ENCODE measurements around the gene SBF2.
"Not testable (repeated sequence)": the region's sequence is repeated elsewhere in the genome, so short reads cannot be mapped to it uniquely, and the experiment has no call there.

SBF2 gene

DNA sequence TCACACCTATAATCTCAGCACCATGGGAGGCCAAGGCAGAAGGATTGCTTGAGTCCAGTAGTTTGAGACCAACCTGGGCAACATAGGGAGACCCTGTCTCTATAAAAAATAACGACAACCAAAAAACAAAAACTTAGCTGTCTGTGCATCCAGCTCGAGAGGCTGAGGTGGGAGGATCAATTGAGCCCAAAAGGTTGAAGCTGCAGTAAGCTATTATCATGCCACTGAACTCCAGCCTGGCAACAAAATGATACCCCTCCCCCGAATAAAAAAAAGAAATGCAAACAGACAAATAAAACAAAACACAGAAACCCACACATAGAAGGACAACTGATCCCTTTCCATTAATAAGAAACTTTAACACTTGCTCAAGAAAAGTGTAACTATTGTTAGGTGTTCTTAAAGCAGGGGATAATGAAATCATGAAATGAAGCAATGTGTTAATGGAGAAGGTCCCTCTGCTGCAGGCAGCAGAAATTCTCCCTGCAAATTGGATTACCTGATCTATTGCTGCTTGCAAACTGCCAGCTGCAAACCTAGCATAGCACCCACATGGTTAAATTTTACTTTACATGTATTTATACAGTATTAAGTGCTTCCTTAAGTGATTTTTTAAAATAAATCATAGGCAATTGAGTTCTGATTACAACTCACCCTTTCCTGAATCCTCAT lies 226.3 kb downstream of the SBF2 start:
- DNase-seq (ENCODE audit: low read depth, low spot score) = no peak

DNA sequence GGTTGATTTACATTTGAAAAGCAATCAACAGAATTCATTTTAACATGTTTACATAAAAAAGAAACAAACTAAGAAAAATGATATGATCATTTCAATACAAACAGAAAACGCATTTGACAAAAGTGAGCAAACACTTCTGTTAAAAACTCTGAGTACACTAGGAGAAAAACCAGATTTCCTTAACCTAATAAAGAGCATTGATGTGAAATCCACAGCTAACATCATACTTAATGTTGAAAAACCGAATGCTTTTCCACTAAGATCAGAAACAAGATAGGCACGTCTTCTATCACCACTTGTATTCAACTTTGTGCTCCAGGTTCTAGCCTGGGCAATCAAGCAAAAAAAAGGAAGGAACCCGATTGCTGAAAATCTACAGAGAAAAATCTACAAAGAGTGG lies 227.6 kb downstream of the SBF2 start:
- DNase-seq (ENCODE audit: low read depth, low spot score) = no peak

DNA sequence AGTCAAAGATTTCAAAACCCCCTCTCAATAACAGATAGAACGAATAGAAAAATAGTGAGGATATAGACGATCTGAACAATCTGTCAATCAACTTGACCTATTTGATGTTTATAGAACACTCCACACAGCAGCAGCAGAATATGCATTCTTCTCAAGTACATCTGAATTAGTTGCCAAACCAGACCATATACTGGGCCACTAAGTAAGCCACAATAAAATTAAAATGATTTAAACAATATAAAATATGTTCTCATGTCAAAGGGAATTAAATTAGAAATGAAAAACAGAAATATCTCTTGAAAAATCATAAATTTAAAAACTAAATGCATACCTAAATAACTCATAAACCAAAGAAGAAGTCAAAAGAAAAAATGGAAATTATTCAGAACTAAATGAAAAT lies 229.2 kb downstream of the SBF2 start:
- DNase-seq (ENCODE audit: low read depth, low spot score) = no peak

- no peak for DNase-seq (ENCODE audit: low read depth, low spot score)
These were observed 235.7 kb downstream of the SBF2 start for GRCh38 chr11:10058356-10058755.

- no peak for DNase-seq (ENCODE audit: low read depth, low spot score)
These were observed 242.0 kb downstream of the SBF2 start for GRCh38 chr11:10051868-10052586.

GRCh38 chr11:10050561-10050960 lies 243.5 kb downstream of the SBF2 start:
- no peak for DNase-seq (ENCODE audit: low read depth, low spot score)

DNA sequence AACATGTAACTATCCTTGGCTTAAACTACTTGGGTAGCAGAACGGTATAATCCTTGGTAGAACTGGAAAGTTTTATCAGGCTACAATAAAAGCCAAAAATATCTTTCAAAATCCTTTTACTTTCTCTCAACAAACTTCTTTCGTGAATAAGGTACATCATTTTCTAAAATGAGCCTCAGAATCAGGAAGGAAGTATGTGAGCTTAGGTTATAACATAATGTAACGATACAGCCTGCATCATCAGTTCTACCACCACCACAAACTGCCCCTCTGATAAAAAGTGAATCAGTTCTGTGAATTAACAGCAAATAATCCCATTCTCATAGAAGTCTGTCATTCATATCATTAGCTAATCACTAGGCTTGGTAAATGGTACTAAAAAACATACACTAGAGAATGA lies 244.3 kb downstream of the SBF2 start:
- no peak for DNase-seq (ENCODE audit: low read depth, low spot score)

- DNase-seq (ENCODE audit: low read depth, low spot score) = no peak
These were observed 245.7 kb downstream of the SBF2 start for GRCh38 chr11:10048350-10048749.

DNA sequence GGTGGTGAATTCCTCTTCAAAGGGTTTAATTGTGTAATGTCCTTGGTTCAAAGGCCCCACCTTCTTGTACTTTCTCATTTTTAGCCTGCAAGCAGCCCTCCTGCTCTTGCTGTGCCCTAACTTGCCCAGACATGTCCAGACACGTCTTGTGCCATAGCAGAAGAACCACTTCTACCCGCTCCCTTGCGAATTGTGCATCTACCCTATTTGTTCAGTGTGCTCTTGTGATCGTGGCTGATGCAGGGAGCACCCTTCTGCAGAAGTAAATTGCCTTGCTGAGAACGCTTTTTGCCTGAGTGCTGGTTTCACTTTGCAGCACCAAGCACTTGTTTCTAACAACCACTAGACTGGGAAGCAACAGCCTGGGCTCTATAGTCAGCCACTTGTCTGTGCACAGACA lies 249.4 kb downstream of the SBF2 start:
- DNase-seq (ENCODE audit: low read depth, low spot score) = no peak

DNA sequence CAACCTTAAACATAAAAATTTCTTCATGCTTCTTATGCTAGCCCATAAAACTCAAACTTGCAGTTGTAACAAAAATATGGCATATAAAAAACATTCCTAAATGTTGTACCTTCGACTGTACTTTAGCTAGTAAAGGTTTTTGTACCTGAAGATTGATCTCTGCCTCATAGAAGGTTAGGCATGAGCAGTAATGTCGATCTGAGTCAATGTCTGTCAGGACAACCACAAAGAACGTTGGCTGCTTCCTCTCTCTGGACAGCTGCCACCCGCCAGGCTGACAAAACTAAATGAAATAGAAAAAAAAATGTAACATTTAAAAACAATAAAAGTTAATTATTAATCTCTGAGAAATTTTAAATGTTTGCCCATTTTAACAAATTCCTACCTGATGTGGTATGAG lies 251.3 kb downstream of the SBF2 start:
- DNase-seq (ENCODE audit: low read depth, low spot score) = no peak

GRCh38 chr11:10041748-10042446 lies 252.1 kb downstream of the SBF2 start:
- DNase-seq (ENCODE audit: low read depth, low spot score) = no peak

- DNase-seq (ENCODE audit: low read depth, low spot score) = no peak
These were observed 252.7 kb downstream of the SBF2 start for GRCh38 chr11:10041332-10041731.

DNA sequence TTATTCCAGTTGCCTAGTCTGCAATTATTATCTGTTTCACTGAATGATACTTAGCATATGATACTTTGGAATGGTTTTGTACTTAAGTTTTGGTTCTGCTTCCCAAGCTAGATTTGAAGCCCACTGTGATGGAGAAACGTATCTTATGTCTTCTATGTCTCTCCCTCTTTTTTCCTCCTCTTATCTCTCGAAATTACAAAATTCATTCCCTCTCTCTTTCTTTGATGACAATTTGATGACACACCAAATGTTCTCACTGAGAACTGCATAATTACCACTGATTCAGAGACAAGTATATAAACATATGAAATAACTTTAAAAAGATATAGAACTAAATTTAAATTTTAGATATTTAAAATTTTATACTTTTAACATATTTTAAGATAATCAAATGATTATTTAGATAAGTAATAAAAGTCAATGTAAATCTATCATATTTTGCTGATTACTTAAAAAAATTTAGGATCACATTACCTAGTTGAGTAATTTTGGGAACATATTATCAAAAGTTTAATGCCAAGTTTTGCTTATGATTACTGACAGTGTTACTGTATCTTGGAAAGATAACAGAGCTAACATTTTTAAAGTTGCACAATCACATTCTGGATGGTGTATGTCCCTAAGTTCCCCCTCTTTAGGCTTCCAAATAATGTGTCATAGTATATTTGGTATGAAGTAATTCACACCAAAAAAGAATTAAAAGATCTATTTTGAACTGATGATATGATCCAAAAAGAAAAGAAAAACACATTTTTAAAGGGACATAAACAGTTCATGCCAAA lies 255.3 kb downstream of the SBF2 start:
- no peak for DNase-seq (ENCODE audit: low read depth, low spot score)

- not testable (repeated sequence) for DNase-seq (ENCODE audit: low read depth, low spot score)
These were observed 258.1 kb downstream of the SBF2 start for GRCh38 chr11:10035932-10036331.

GRCh38 chr11:10032935-10033334 lies 261.1 kb downstream of the SBF2 start:
- no peak for DNase-seq (ENCODE audit: low read depth, low spot score)

DNA sequence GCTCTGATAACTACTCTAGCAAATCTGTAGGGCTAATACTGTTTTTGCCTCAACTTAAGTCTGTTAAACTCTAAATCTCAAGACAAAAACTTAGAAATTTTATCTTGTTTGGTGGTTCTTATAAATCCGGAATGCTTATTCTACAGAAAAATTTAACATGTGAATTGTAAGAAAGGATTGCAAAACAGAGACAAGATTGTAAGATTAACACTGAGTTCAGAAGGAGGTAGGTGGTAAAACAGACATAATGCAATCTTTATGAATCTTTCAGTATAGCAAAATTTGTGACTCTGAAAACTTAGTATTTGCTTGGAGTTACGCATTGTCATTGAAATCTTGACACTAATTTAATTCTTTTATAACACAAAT lies 263.9 kb downstream of the SBF2 start:
- DNase-seq (ENCODE audit: low read depth, low spot score) = no peak

DNA sequence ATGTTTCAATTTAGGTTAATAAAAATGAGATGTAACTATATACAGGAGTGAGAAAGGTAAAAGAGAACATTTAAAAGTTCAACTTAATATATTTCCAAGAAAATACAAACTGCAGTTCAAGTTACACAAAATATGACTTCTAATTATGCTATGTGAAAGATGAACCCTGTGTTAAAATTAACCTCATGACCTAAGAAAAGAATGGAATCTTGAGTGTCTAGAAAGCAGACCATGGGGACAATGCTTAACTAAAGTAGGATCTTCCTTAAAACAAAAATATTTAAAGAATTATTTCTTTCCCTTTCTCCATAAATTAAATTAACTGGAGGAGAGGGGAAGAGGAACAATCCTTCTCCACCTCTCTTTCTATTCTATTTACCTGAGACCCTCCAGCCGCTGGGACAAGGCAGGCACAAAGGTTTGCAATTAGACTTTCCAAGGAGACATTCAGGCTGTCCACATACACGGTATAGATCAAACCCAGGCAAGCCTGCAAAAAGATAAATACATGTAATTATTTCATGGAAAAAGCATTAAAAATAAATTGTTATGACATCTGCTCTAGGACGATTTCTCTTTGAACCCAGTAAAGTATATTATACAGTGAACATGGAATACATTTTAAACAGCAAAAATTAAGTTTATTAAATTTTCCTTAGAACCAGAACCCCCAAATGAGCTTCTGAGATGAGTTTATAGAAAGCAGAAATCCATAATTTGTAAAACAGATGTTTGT lies 264.5 kb downstream of the SBF2 start:
- DNase-seq (ENCODE audit: low read depth, low spot score) = no peak

DNA sequence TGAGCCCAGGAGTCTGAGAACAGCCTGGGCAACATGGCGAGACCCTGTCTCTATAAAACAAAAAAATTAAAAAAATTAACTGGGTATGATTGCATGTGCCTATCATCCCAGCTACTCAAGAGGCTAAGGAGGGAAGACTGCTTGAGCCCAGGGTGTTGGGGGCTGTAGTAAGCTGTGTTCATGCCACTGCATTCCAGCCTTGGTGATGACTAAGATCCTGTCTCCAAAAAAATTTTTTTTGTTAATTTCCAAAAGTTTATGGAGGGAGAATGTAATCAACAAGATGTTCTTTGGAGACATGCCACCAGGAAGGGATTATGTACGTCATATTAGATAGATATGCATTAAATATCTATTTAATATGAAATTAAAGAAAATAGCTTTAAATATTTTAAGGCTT lies 267.5 kb downstream of the SBF2 start:
- no peak for DNase-seq (ENCODE audit: low read depth, low spot score)

- peak; percentile 9 for DNase-seq (ENCODE audit: low read depth, low spot score)
These were observed 270.8 kb downstream of the SBF2 start for GRCh38 chr11:10023212-10023611.

GRCh38 chr11:10022764-10023163 lies 271.3 kb downstream of the SBF2 start:
- DNase-seq (ENCODE audit: low read depth, low spot score) = no peak

DNA sequence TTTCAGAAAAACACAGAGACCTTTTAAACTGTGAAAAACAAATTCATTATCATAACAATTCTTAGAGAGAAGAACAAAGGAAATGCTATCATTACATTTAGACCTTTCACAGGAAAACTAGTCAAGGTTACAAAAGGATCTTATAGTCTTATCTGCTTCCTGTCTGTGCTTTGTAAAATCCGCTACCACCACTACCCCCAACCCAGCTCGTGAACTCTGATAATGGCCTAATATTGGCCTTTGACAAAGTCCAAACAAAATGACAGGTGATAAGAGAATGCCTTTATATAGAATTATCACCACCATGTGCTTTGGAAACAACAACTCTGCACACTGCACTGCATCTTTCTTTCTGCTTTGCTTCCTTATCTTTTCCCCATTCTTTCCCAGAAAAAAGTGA lies 272.5 kb downstream of the SBF2 start:
- no peak for DNase-seq (ENCODE audit: low read depth, low spot score)
